HepG2 (cell line): Measurements from ENCODE around the gene ATG4B. TPM values are rescaled to one million over a fixed set of nuclear protein-coding genes. Genes with fewer than 3 reads are reported as not detected.

Experiments
- CBFB ChIP-seq: sonication (generic); formaldehyde crosslinking; IDR thresholded peaks from 2 replicates; pipeline ENCODE4 v1.4.0; 2020; ENCODE audit warnings: missing genetic modification reagents
- CEBPG ChIP-seq: IDR thresholded peaks from 2 replicates; pipeline ENCODE4 v1.6.1; 2016
- CREM ChIP-seq, 2 experiments: sonication (generic) in 1 of 2; formaldehyde crosslinking in 1 of 2; IDR thresholded peaks; 2 replicates each; pipeline versions ENCODE4 v1.4.0 to v1.6.1; 2016 to 2020; ENCODE audit warnings: antibody characterized with exemption in 1 of 2, mild to moderate bottlenecking in 1 of 2, missing genetic modification reagents in 1 of 2
- DPF2 ChIP-seq: sonication (generic); formaldehyde crosslinking; IDR thresholded peaks from 2 replicates; pipeline ENCODE4 v1.4.0; 2020; ENCODE audit warnings: mild to moderate bottlenecking, low read depth, missing genetic modification reagents, borderline replicate concordance
- GPN1 ChIP-seq: sonication (generic); formaldehyde crosslinking; IDR thresholded peaks from 2 replicates; pipeline ENCODE4 v1.5.1; 2020; ENCODE audit warnings: missing genetic modification reagents, borderline replicate concordance
- HDAC2 ChIP-seq: sonication (generic); formaldehyde crosslinking; IDR thresholded peaks from 2 replicates; pipeline ENCODE4 v1.4.0; 2020; ENCODE audit warnings: missing genetic modification reagents
- MZF1 ChIP-seq: sonication (generic); formaldehyde crosslinking; IDR thresholded peaks from 2 replicates; pipeline ENCODE4 v1.8.1; 2023; ENCODE audit warnings: mild to moderate bottlenecking, missing genetic modification reagents, borderline replicate concordance
- RFXAP ChIP-seq: sonication (generic); formaldehyde crosslinking; IDR thresholded peaks from 2 replicates; pipeline ENCODE4 v1.4.0; 2020; ENCODE audit warnings: missing genetic modification reagents, borderline replicate concordance
- SAP130 ChIP-seq: IDR thresholded peaks from 2 replicates; pipeline ENCODE4 v1.6.1; 2016; ENCODE audit warnings: low read depth
- SIN3B ChIP-seq: fragments of 150-350 bp; IDR thresholded peaks from 2 replicates; pipeline ENCODE4 v1.6.1; 2014; ENCODE audit warnings: low read length
- SMAD1 ChIP-seq: sonication (generic); formaldehyde crosslinking; IDR thresholded peaks from 2 replicates; pipeline ENCODE4 v1.4.0; 2020; ENCODE audit warnings: missing genetic modification reagents, low read depth, mild to moderate bottlenecking, borderline replicate concordance
- ZBTB7A ChIP-seq: sonication (generic); formaldehyde crosslinking; IDR thresholded peaks from 2 replicates; pipeline ENCODE4 v1.8.0; 2022; ENCODE audit warnings: mild to moderate bottlenecking, missing genetic modification reagents
- ZBTB8A ChIP-seq: sonication (generic); formaldehyde crosslinking; IDR thresholded peaks from 2 replicates; pipeline ENCODE4 v1.4.0; 2020; ENCODE audit warnings: mild to moderate bottlenecking, low read depth, missing genetic modification reagents, borderline replicate concordance
- ZFP91 ChIP-seq: sonication (generic); formaldehyde crosslinking; IDR thresholded peaks from 2 replicates; pipeline ENCODE4 v1.9.0; 2022; ENCODE audit warnings: missing genetic modification reagents, mild to moderate bottlenecking, borderline replicate concordance
- ZNF225 ChIP-seq: sonication (generic); formaldehyde crosslinking; IDR thresholded peaks from 2 replicates; pipeline ENCODE4 v1.4.0; 2020; ENCODE audit warnings: mild to moderate bottlenecking, missing genetic modification reagents
- ZNF275 ChIP-seq: sonication (generic); formaldehyde crosslinking; IDR thresholded peaks from 2 replicates; pipeline ENCODE4 v1.8.0; 2022; ENCODE audit warnings: missing genetic modification reagents, mild to moderate bottlenecking, inconsistent platforms, borderline replicate concordance
- ZNF383 ChIP-seq: sonication (generic); formaldehyde crosslinking; IDR thresholded peaks from 2 replicates; pipeline ENCODE4 v1.4.0; 2020; ENCODE audit warnings: missing genetic modification reagents, mild to moderate bottlenecking, borderline replicate concordance
- ZNF788 ChIP-seq: sonication (generic); formaldehyde crosslinking; IDR thresholded peaks from 2 replicates; pipeline ENCODE4 v1.5.0; 2020; ENCODE audit warnings: mild to moderate bottlenecking, missing genetic modification reagents, borderline replicate concordance
- ZZZ3 ChIP-seq: sonication (generic); formaldehyde crosslinking; IDR thresholded peaks from 2 replicates; pipeline ENCODE4 v1.4.0; 2020; ENCODE audit warnings: missing genetic modification reagents, mild to moderate bottlenecking, borderline replicate concordance
- polyA plus RNA-seq, 8 experiments: library from polyadenylated mRNA; depleted of rRNA in 3 of 8; stranded (reverse) in 7 of 8; unstranded in 1 of 8; fragments of >200 nt; fragmentation: Illumina TruSeq in 4 of 8; extraction: Trizol in 4 of 8; gene quantifications; 2 replicates each; pipeline versions ENCODE4 v1.2.1 to v1.2.3, GENCODE V29; 2011 to 2016; ENCODE audit warnings: low read depth in 4 of 8, missing spikeins in 1 of 8, mixed read lengths in 1 of 8; ENCODE audit not compliant: insufficient read depth in 1 of 8
- total RNA-seq, 5 experiments: library from RNA; depleted of rRNA; stranded (reverse); fragments of >200 nt; fragmentation: Illumina TruSeq; extraction: Trizol; gene quantifications; 2 replicates each; pipeline ENCODE4 v1.2.3, GENCODE V29; 2016; ENCODE audit warnings: low read depth in 1 of 5
- TF ChIP-seq, protein P1 (sequence below): sonication (generic); formaldehyde crosslinking; IDR thresholded peaks from 2 replicates; pipeline ENCODE4 v1.8.0; 2022; ENCODE audit warnings: missing genetic modification reagents, mild to moderate bottlenecking, borderline replicate concordance
- TF ChIP-seq, protein P2 (sequence below): IDR thresholded peaks from 2 replicates; pipeline ENCODE4 v1.6.1; 2016
- TF ChIP-seq, protein P3 (sequence below): sonication (generic); formaldehyde crosslinking; IDR thresholded peaks from 2 replicates; pipeline ENCODE4 v1.4.0; 2020; ENCODE audit warnings: missing genetic modification reagents, low read depth, mild to moderate bottlenecking, borderline replicate concordance

Gene ATG4B
- total and polyA plus RNA-seq, 2 of the 13 experiments (the other 11 are each of a cell fraction or from before 2014, with no cell fraction given), result 95.5 to 239 TPM

- TF ChIP-seq GPN1 (CRISPR knock-in tag) (no peak; the same call in 1 of the 2 replicates), ZNF225 (CRISPR knock-in tag) (peak; percentile 89), SMAD1 (peak; percentile 46), SAP130 (CRISPR knock-in tag) (peak; percentile 89), CBFB (CRISPR knock-in tag) (no peak; the same call in 1 of the 2 replicates), ZNF788 (CRISPR knock-in tag) (peak; percentile 43; the same call in 1 of the 2 replicates), ZNF383 (CRISPR knock-in tag) (peak; percentile 76; the same call in 1 of the 2 replicates), ZZZ3 (CRISPR knock-in tag) (no peak; the same call in 1 of the 2 replicates), MZF1 (no peak), ZBTB7A (peak; percentile 75; the same call in 1 of the 2 replicates), RFXAP (CRISPR knock-in tag) (peak; percentile 93), SIN3B (no peak), ZNF275 (0 out of 2 replicates have a peak, but pooled peaks have one; percentile 77), HDAC2 (CRISPR knock-in tag) (no peak; the same call in 1 of the 2 replicates), DPF2 (CRISPR knock-in tag) (peak; percentile 47; the same call in 1 of the 2 replicates), ZBTB8A (CRISPR knock-in tag) (peak; percentile 37; the same call in 1 of the 2 replicates), ZFP91 (CRISPR knock-in tag) (peak; percentile 87; the same call in 1 of the 2 replicates), CREM (IDR thresholded peaks at IDR 0.05) (no peak), CREM (CRISPR knock-in tag; IDR thresholded peaks at IDR 0.05) (no peak), CEBPG (CRISPR knock-in tag) (peak; percentile 22)
- TF ChIP-seq, protein P1, sequence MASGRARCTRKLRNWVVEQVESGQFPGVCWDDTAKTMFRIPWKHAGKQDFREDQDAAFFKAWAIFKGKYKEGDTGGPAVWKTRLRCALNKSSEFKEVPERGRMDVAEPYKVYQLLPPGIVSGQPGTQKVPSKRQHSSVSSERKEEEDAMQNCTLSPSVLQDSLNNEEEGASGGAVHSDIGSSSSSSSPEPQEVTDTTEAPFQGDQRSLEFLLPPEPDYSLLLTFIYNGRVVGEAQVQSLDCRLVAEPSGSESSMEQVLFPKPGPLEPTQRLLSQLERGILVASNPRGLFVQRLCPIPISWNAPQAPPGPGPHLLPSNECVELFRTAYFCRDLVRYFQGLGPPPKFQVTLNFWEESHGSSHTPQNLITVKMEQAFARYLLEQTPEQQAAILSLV, result peak; percentile 96
- TF ChIP-seq, protein P2, sequence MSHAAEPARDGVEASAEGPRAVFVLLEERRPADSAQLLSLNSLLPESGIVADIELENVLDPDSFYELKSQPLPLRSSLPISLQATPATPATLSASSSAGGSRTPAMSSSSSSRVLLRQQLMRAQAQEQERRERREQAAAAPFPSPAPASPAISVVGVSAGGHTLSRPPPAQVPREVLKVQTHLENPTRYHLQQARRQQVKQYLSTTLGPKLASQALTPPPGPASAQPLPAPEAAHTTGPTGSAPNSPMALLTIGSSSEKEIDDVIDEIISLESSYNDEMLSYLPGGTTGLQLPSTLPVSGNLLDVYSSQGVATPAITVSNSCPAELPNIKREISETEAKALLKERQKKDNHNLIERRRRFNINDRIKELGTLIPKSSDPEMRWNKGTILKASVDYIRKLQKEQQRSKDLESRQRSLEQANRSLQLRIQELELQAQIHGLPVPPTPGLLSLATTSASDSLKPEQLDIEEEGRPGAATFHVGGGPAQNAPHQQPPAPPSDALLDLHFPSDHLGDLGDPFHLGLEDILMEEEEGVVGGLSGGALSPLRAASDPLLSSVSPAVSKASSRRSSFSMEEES (CRISPR knock-in tag), result no peak; the same call in 1 of the 2 replicates
- TF ChIP-seq, protein P3, sequence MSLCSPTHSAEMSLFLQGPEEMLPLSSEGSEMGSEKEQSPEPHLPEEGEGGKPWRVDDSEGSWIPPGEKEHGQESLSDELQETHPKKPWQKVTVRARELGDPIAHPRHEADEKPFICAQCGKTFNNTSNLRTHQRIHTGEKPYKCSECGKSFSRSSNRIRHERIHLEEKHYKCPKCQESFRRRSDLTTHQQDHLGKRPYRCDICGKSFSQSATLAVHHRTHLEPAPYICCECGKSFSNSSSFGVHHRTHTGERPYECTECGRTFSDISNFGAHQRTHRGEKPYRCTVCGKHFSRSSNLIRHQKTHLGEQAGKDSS (CRISPR knock-in tag), result peak; percentile 97; the same call in 1 of the 2 replicates
Observed at GRCh38 chr2:241701399-241702154, 64.1 kb downstream of the ATG4B start, which contains the start of gene ING5 (continued).
